Transverse colon (tissue), 4 donors: Measurements from ENCODE around the gene GBE1.

ENCODE experiments used
- EP300 ChIP-seq: sonication (generic); formaldehyde crosslinking; IDR thresholded peaks from one replicate; pipeline ENCODE4 v1.6.1; 2017; ENCODE audit warnings: antibody characterized with exemption, low read depth
- POLR2A ChIP-seq: fragments of 450-650 bp; IDR thresholded peaks from one replicate; pipeline ENCODE4 v1.6.1; 2016; ENCODE audit warnings: antibody characterized with exemption, mild to moderate bottlenecking, moderate library complexity
- POLR2AphosphoS5 ChIP-seq, 3 donors: sonication (generic); formaldehyde crosslinking; IDR thresholded peaks; one replicate each; pipeline ENCODE4 v1.6.1; 2016; ENCODE audit warnings: antibody characterized with exemption in 3 of 3
- TF ChIP-seq, protein P1 (sequence below), 5 experiments: fragments of 200-600 bp in 3 of 5; fragments of 450-650 bp in 2 of 5; sonication (generic) in 3 of 5; IDR thresholded peaks; 1 replicate in 2 of 5; 2 replicates in 3 of 5; pipeline ENCODE4 v1.5.1; 2016 to 2017; ENCODE audit warnings: antibody characterized with exemption in 5 of 5, inconsistent platforms in 3 of 5, mild to moderate bottlenecking in 2 of 5, moderate library complexity in 1 of 5

DNA sequence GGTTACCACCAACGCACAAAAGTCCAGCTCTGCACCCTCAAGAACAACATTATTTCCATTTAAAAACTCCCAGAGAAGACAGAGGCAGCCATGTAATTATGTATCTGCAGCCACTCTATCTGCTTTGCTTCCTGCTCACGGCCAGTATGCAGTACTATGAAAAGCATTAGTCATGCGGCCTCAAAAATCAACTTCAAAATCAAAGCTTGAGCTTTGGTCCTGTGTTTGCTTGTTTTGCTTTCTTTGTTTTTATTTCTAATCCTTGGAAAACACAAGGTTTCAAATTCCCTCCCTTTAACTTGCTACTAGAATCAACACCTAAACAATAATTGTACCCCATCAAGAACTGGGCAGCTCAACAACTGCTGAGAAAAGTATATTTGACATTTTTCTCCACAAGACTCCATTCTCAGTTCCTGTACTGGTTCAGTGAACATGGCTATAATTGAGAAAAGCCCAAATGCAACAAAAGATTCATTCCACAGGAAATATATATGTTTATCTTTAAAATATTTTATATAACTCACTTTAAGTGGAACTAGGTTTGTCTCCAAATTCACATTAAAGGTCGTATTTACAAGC lies 37.6 kb downstream of the GBE1 start:
- no peak for TF ChIP-seq POLR2AphosphoS5 (IDR thresholded peaks at IDR 0.05)
- TF ChIP-seq, protein P1, sequence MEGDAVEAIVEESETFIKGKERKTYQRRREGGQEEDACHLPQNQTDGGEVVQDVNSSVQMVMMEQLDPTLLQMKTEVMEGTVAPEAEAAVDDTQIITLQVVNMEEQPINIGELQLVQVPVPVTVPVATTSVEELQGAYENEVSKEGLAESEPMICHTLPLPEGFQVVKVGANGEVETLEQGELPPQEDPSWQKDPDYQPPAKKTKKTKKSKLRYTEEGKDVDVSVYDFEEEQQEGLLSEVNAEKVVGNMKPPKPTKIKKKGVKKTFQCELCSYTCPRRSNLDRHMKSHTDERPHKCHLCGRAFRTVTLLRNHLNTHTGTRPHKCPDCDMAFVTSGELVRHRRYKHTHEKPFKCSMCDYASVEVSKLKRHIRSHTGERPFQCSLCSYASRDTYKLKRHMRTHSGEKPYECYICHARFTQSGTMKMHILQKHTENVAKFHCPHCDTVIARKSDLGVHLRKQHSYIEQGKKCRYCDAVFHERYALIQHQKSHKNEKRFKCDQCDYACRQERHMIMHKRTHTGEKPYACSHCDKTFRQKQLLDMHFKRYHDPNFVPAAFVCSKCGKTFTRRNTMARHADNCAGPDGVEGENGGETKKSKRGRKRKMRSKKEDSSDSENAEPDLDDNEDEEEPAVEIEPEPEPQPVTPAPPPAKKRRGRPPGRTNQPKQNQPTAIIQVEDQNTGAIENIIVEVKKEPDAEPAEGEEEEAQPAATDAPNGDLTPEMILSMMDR (IDR thresholded peaks at IDR 0.05): no peak
- TF ChIP-seq POLR2A: no peak
- TF ChIP-seq EP300: no peak
